ENCODE data around the gene NAA50. TPM values are rescaled to one million over a fixed set of nuclear protein-coding genes. Genes with fewer than 3 reads are reported as not detected.

Gene NAA50
- 158 TPM for polyA plus RNA-seq (ENCODE audit: insufficient read length)

DNA sequence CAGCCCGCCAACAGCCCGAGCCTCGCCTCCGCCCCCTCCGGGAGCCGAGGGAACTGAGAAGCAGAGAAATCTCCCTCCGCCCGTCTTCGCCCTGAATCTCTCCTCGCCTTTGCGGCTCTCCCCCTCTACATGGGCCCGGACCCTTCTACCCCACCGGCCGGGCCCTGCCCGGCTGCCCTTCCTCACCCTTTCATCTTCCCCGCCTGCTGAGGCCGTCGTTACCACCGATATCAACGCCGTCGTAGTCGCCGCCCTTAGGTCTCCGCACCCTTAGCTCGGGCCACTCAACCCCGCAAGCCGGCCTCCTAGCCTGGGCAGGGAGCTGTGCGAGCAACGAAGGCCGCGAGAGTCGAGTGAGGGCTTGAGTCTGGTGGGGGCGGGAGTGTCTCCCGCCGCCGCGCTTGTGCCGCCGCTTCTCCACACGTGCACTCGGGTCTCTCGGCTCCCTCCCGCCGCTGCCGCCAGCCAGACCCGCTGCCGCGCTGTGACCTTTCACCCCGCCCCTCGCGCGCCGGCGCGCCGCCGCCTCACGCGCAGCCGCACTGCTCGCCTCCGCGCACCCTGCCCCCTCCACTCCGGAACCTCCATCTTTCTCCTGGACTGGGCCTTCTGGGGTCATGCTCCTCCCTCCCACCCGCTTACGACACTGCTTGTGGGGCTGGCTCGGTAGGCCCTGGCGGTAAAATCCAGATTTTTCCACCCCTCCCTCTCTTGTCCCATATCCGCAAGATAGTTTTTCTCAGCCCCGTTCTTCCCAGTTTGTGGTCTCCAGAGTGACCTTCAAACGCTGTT lies at the start of gene NAA50:
Gene NAA50 (minus strand): TSS at position 494 of the 792 bp plus-strand sequence. CDS start 300 bp downstream, at position 194.
- DNase-seq (ENCODE audit: low read depth): peak; percentile 89

DNA sequence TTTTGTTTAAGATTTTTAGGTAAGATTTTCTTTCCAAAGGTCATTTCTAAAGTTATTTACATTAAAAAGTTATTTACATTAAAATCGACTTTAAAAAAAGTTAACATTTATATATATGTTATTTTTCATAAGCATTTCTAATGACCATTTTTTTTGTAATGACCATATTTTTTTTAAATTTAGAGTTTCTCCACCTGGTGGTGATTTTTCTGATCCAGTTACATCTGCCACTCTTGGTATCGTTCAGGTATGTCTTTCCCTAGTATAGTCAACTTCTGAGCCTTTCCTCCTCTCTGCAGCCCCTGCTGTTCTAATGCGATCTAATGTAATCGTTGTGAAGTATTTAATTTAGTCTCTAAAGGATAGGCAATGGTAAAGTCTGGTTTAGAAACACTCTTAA lies 49.6 kb upstream of the NAA50 start:
- DNase-seq (ENCODE audit: low read depth): no peak

DNA sequence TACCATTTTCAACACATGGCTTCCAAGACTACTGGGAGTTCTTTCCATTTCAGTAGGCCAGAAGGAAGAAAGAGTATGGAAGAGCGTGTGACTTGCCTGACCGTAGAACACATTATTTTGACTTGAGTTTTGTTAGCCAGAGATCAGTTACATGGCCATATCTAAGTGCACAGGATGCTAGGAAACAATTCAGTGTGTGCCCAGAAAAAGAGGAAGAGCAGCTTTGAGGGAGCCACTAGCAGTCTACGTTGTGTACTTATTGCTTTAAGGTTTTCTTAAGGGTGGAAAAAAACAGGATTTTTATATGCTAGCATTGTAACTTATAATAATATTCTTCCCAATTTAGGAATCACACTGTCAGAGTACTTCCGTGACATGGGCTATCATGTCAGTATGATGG lies 48.5 kb upstream of the NAA50 start:
- DNase-seq (ENCODE audit: low read depth): no peak

DNA sequence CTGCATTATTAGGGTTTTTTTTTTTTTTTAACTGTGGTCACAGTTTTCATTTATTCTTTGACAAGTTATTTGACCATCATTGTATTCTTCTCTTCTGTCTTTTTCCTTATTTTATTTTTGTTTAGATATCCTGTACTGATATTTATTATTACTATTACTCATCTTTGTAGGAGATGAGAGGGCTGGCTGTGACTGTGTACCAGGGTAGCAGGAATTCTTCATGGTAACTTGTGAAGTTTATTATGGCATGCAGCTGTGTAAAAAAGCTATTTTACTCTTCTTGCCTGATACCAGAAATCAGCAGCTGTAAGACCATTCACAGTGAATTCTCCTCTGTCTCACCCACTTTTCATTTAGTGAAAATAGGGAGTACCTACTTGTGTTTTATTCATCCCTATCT lies 45.3 kb upstream of the NAA50 start:
- DNase-seq (ENCODE audit: low read depth): no peak

GRCh38 chr3:113783980-113784379 lies 37.9 kb upstream of the NAA50 start:
- DNase-seq (ENCODE audit: low read depth): no peak

DNA sequence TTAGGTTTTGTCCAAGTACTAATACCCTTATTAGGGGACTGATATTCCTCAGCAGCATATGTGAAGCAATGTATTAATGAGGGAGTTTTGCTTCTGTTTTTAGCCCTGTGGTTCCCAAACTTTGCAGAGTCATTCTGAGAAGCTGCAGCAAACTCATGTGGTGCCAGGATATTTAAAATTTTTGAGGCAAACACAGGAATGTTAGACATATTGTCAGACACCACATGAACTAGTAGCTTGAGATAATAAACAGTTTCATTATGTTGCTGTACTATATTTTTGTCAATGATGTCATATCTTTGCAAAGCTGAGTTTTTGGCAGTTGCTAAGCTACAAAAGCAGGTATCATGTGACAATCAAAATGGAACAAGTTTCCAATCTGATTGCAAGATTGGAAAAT lies 37.4 kb upstream of the NAA50 start:
- DNase-seq (ENCODE audit: low read depth): no peak

DNA sequence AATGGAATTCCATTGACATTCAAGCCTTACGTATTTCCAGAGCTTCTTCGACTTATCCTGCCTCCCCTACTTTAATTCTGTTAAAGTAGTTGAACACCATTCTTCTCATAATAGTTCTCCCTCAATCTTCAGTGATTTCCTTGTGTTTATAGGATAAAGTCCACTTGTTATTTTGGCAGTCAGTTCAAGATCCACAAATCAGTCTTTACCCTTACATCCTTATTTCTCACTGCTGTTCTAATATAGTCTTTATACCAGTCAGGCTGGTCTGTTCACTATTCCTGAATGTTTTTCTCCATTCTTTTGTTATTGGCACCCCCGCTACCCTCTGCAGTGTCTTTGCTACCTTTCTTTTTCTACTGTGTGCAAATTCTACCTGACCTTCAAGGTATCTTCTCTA lies 30.5 kb upstream of the NAA50 start:
- no peak for DNase-seq (ENCODE audit: low read depth)

GRCh38 chr3:113775516-113775915 lies 29.5 kb upstream of the NAA50 start:
- DNase-seq (ENCODE audit: low read depth): no peak

- no peak for DNase-seq (ENCODE audit: low read depth)
Measured at GRCh38 chr3:113773381-113773780, 27.3 kb upstream of the NAA50 start.

GRCh38 chr3:113771993-113772392 lies 25.9 kb upstream of the NAA50 start:
- no peak for DNase-seq (ENCODE audit: low read depth)

DNA sequence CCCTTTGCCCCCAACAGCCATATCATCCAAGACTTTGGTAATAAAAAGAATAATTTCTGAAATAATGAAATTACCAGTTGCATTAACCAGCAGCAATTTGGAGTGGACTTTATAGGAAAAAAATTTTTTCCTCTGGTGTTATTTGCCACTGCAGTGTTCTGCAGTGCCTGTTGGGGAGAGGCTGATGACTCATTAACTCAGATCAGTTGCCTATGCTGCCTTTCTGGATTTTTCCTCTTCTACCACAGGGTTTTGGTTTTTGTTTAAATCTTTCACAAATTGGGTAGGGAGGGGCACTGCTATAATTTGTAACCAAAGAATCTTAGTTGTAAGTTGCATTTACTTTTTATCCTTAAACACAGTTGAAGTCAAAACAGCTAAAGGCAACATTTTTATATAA lies 23.5 kb upstream of the NAA50 start:
- no peak for DNase-seq (ENCODE audit: low read depth)

DNA sequence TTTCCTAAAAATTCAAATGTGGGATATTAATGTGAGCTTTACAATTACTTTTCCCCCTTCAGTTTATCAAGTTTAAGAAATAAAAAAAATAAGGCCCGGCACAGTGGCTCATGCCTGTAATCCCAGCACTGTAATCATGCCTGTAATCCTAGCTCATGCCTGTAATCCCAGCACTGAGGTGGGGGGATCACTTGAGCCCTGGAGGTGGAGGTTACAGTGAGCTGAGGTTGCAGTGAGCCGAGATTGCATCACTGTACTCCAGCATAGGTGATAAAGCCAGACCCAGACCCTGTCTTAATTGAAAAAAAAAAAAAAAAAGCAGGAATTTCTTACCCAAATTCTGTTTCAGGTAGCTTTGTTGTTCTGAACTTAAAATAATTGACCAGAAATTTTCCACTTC lies 18.6 kb upstream of the NAA50 start:
- no peak for DNase-seq (ENCODE audit: low read depth)

DNA sequence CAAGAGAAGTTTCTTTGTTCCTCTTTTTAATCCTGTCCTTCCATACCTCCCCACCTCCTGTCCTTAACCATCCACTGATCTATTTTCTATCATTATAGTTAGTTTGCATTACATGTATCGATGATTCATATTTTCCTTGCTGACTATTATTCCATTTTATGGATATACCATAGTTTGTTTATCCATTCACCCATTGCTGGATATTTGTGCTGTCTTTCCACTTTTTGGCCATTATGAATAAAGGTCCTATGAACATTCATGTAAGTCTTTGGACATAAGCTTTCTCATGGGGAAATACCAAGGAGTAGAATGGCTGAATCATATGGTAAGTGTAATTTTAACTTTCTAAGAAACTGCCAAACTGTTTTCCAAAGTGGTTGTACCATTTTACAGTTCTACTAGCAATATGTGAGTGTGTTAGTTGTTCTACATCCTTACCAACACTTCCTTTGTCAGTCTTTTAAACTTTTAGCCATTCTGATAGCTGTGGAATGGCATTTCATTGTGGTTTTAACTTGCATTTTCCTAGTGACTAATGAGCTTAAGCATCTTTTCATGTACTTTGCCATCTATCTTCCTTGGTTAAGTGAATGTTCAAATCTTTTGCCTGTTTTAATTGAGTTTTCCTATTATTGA lies 12.5 kb upstream of the NAA50 start:
- no peak for DNase-seq (ENCODE audit: low read depth)

DNA sequence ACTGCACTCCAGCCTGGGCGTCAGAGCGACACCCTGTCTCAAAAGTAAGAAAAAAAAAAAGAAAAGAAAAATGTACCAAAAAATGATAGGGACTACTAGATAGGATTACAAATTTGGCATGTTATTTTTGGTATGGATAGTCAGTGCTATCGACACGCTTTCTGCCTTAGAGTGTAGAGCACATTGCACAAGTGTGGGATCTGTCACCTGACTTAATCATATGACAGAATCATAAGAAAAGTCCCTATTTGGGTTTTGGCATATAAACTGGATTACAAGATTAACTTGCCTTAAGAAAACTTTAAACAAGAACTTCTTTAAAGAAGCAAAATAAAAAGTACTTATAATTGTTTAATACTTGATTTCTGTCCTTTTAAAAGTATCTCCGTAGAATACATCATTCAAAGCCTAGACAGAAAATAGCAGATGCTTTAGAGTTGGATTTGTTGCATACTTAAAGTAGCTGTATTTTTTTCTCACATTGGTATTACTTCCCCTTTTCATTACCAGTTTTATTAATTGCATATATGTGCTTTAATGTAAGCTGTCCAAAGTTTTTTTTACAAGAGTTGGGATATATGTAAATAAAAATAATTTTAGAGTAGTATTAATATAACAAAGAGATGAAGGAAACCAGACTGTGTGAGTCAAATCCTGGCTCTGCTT lies 8.6 kb upstream of the NAA50 start:
- DNase-seq (ENCODE audit: low read depth): no peak

DNA sequence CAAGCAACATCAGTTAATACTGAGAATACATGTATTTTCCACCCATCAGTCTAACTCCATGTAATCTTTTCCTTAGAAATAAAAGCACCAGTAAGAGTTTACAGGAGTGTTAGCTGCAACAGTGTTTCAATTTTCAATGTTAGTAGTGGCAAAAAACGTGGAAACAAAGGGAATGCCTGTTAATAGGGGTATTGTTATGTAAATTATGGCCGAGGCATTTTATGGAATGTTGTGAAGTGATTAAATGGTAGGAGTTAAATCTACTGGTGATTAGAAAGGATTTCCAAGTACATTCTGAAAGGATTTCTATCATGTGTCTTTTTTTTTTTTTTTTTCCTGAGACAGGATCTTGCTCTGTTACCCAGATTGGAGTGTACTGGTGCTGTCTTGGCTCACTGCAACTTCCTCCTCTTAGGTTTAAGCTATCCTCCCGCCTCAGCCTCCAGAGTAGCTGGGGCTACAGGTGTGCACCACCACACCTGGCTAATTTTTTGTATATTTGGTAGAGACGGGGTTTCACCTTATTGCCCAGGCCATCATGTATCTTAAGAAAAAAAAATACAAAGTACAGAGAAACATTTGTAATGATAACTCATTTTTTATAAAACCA lies 7.4 kb upstream of the NAA50 start:
- DNase-seq (ENCODE audit: low read depth): no peak

- no peak for DNase-seq (ENCODE audit: low read depth)
Measured at GRCh38 chr3:113751141-113751540, 5.1 kb upstream of the NAA50 start.

GRCh38 chr3:113747283-113748046 lies 1.4 kb upstream of the NAA50 start:
- no peak for DNase-seq (ENCODE audit: low read depth)

DNA sequence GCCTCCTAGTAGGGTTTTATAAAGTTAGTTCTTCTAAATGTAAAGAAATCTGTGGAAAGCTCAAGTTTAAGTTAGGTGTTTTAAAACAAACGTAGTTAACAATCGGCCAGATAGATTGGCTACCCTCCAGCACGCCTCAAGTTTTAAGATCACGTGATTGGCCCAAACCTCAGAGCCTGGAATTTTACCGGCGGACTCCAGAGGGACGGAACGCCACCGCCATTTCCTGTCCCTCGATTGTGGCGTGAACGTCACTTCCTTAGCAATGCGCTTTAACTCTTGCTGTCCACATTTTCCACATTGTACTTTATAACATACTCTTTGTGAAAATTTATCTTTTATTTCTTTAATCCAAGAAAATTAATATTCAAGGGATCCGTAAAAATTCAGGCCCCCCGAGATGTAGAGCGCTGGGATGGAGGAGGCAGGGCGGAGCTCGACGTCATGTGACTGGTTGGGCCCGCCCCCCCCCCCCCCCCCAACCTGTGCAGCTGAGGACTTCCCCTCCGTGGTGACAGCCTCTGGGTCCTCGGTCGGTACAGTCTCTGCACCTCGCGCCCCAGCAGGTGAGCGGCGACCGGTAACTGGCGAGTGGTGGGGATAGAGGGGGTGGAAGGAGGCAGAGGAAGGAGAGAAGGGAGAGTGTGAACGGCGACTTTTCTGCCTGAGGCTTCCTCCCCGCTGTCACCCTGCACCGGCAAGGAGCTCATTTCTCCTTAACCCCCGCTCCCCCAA lies 666 bp upstream of the NAA50 start, which contains the start of gene ATP6V1A:
Gene ATP6V1A (plus strand): TSS at position 488 of the 735 bp plus-strand sequence. CDS start 31,719 bp downstream, outside the sequence.
- peak; percentile 94 for DNase-seq (ENCODE audit: low read depth)

DNA sequence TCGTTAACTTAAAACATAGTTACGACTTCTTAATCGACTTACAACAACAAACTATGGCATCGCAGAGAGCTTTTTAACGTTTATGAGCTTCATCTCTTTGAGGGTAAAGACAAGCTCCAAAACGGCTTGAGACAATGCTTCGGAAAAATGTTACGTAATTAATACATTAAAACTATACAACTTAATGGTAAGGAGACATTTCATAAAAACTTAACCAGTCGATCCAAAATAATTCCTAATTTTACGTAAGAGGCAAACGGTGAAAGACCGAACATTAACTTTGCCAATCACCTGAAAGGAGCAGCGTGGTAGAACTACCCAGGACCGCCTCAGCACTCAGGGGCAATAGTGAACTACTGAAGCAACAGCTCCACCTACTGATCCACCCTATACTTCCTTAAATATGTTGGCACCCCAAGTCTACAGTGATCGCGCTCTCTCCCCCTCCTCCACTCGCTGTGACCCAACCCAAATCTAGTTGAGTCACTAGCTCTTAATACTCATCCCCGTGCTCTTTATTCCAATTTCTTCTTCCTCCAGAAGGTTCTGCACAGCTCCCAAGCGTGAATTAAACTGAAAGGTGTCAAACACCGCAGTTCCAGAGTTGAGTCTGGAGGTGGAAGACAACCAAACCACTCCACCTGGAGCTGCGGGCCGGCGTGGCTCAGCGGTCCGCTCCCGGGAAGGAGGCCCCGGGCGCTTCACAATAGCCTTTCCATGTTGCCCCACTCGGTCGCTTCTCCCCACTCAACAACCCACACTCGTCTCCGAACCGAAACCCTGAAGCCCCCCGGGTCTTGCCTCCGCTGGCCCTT lies 901 bp downstream of the NAA50 start:
- DNase-seq (ENCODE audit: low read depth): peak; percentile 89

Measured in forelimb muscle (tissue), 1 donor.